NCI-H128 (cell line): ENCODE results near the gene FASTK.
A peak's percentile ranks its signal among the peaks of the same experiment; 100 is the strongest.

Experiments
- DNase-seq: peaks from one replicate; lab custom pipeline; 2025; ENCODE audit not compliant: unreplicated experiment; lab: John Stamatoyannopoulos, UW

FASTK gene

GRCh38 chr7:151083071-151083823, 2.6 kb upstream of the FASTK start, which contains the start of gene TMUB1:
TMUB1 (minus strand) TSS chr7:151083493; CDS start chr7:151082563, 930 bp downstream.
- DNase-seq: peak; percentile 40

GRCh38 chr7:151082141-151083070, 1.8 kb upstream of the FASTK start:
- DNase-seq: no peak

- no peak for DNase-seq
Measured at GRCh38 chr7:151081170-151082101, 827 bp upstream of the FASTK start.

DNA sequence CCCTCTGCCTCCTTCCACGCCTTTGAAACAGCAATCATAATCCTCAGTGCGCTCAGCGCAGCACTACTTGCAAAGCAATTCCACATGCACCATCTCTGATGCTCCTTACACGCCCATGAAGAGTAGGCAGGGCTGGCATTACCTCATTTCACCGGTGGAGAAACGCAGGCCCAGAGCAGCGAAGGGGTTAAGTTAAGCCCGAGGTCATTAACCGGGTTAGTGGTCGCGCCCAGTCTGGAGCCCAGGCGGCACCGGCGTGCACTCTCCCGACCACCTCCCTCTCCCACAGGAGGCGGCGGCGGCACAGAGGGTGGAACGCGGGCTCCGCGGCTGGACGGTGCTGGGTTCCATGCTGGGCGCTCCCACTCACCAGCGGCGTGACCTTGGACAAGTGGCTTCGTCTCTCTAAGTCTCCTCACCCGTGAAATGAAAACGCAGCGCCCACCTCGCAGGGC, 515 bp downstream of the FASTK start:
- no peak for DNase-seq

DNA sequence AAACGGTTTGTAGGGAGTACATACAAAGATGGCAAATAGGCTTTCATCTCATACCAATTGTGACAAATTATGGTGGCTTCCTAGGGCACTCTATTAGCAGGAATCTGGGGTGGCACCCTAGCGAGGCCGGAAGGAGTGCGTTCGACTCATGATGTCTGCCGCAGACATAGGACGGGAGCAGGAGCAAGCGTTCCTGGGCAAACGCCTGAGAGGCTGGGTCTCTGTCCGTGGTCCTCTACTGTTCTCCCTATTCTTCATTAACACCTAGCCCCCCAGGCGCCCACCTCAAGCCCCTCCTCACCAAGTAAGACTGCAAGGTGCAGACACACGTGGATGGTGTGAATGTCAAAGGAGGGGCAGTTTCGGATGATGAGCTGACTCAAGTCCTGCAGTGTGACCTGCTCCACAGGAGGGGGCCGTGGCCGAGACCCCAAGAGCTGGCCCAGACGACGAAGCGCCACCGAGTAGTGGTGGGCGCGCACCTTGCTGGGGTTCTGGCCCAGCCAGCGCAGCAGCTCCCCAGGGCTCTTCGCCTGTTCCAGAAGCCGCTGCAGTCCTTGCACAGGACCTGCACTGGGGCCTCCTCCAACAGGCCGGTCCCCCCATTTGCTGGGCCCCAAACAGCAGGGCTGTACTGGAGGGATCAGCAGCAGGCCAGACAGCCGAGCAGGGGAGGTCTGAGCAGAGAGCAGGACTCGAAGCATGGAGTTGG, 1.3 kb downstream of the FASTK start:
- no peak for DNase-seq

- no peak for DNase-seq
Measured at GRCh38 chr7:151078233-151079040, 2.2 kb downstream of the FASTK start.

- DNase-seq: no peak
Measured at GRCh38 chr7:151077705-151078232, 2.8 kb downstream of the FASTK start.

DNA sequence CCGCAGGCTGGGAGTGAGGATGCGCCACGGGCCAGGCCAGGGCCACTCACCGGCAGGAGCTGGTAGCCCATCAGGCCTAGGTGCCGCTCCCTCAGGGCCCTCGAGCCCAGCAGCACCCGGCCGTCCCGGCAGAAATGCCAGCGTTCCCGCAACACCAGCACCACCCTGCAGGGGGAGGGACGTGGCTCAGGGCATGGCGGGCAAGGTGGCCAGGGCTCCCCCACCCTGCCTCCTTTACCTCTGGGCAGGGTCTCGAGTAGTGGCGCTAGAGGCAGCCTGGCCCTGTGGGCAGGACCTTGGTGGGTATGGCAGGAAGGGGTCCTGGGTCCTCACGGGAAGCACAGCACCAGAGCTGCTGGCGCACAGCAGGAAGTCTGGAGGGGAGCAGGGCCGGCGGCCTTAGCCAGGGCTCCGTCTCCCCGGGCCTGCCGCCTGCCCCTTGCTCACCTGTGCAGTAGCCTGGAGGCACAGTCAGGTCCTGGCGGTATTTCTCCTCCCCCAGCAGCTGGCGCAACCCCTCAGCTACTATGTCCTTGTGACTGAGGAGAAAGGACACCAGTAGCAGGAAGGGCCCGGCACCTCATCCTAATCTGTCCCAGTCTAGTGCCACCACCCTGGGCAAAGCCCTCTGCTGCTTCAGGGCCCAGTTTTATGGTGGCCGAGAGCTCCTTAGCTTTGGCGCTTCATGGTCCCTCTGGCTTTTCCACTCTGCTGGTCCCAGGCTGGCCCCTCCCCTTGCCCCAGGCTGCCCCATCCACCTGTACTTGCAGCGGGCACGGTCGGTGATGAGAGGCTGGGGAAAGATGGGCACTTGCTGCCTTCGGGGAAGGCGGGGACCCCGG, 3.5 kb downstream of the FASTK start:
- no peak for DNase-seq

DNA sequence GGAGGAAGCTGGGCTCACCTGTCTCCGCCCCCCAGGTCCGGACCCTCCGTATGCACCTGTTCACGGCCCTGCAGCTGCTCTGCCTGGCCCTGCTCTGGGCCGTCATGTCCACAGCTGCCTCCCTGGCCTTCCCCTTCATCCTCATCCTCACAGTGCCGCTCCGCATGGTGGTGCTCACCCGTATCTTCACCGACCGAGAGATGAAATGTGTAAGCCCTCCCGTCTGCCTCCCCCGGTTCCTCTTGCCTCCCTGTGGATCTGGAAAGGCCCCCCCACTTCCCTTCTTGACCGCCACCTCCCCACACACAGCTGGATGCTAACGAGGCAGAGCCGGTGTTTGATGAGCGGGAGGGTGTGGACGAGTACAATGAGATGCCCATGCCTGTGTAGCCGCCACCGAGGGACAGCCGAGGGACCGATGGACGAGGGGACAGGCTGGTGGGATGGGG, 4.6 kb downstream of the FASTK start:
- DNase-seq: no peak

- no peak for DNase-seq
Measured at GRCh38 chr7:151075662-151075971, 5.0 kb downstream of the FASTK start.

DNA sequence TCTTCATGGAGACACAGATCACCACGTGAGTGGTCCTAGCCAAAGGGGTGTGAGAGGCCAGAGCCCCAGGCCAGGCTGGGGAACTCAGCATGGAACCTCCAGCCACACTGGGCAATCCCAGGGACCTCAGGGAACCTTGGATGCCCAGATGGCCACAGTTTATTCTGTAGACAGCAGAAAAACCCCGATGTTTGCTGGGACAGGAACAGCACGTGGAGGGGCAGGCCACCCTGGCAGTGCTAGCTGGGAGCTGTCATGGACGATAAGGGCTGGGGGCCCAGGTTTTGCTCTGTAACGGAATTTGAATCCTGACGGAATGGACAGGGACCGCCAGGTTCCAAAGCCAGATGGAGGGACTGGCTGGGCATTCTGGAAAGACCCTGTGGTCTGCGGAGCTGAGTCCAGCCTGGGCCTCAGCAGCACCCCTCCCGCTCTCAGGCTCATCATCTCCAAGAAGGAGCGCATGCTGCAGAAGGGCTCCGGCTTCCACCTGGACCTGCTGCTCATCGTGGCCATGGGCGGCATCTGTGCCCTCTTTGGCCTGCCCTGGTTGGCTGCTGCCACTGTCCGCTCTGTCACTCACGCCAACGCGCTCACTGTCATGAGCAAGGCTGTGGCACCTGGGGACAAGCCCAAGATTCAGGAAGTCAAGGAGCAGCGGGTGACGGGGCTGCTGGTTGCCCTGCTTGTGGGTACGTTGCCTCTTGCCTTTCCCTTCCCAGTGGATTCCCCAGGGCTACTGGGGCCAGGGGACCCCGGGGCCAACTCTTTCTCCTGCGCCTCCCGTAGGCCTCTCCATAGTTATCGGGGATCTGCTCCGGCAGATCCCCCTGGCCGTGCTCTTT, 5.6 kb downstream of the FASTK start:
- no peak for DNase-seq

DNA sequence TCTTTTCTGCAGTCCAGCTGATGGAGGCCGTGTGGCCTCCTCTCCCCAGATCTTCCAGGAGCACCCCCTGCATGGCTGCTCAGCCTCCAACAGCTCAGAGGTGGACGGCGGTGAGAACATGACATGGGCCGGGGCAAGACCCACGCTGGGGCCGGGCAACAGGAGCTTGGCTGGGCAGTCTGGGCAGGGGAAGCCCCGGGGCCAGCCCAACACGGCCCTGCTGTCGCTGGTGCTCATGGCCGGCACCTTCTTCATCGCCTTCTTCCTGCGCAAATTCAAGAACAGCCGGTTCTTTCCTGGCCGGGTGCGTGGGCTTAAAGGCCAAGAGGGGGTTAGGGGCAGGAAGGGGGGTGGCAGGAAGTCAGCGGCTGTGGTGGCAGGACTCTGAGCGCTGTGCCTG, 6.6 kb downstream of the FASTK start:
- DNase-seq: no peak

- no peak for DNase-seq
Measured at GRCh38 chr7:151071032-151071866, 9.4 kb downstream of the FASTK start.

DNA sequence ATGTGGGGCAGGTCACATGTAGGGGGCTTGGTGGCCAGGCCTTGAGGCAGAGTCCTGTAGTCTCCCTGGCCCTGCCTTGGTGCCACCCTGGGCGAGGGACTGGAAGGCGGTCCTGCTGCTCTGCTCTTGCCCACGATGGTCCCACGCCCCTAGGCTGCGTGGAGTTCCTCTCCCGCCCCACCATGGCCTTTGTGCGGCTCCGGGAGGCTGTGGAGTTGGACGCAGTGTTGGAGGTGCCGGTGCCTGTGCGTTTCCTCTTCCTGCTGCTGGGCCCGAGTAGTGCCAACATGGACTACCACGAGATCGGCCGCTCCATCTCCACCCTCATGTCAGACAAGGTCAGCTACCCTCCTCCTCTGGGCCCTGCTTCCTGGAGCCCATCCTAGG, 10.0 kb downstream of the FASTK start:
- DNase-seq: no peak

GRCh38 chr7:151069841-151070573, 10.6 kb downstream of the FASTK start:
- DNase-seq: no peak
